Body of pancreas (tissue), 4 donors: ENCODE measurements around the gene ADAMTS7. TPM values are rescaled to one million over a fixed set of nuclear protein-coding genes. Genes with fewer than 3 reads are reported as not detected.
"Not testable (repeated sequence)": the region's sequence is repeated elsewhere in the genome, so short reads cannot be mapped to it uniquely, and the experiment has no call there.

Experiments used
- ATAC-seq: fragments of 150-250 bp; one replicate; pipeline ENCODE4 v1.9.1; 2016
- DNase-seq, 4 donors: peaks; one replicate each; pipeline ENCODE4 v3.0.0-alpha.2; 2019
- H3K27ac ChIP-seq, 4 donors: fragments of 200-600 bp; sonication (generic); 1 replicate in 3 of 4; 2 replicates in 1 of 4; pipeline versions ENCODE4 v1.5.1 to v1.6.1; 2016 to 2019; ENCODE audit warnings: mild to moderate bottlenecking in 1 of 4, mixed read lengths in 1 of 4, moderate library complexity in 1 of 4
- H3K27me3 ChIP-seq, 2 donors: fragments of 200-600 bp; sonication (generic); one replicate each; pipeline ENCODE4 v1.6.0; 2016; ENCODE audit warnings: mild to moderate bottlenecking in 1 of 2
- H3K36me3 ChIP-seq, 2 donors: fragments of 200-600 bp; sonication (generic); replicated peaks in 1 of 2; 2 replicates each; pipeline ENCODE4 v1.5.1; 2016; ENCODE audit warnings: low read depth in 2 of 2; ENCODE audit not compliant: insufficient read depth in 1 of 2
- H3K4me1 ChIP-seq: fragments of 200-600 bp; sonication (generic); one replicate; pipeline ENCODE4 v1.6.0; 2016
- H3K4me3 ChIP-seq, 2 donors: fragments of 200-600 bp; sonication (generic); 1 replicate in 1 of 2; 2 replicates in 1 of 2; pipeline ENCODE4 v1.5.1; 2016 to 2019
- H3K9me3 ChIP-seq, 3 donors: fragments of 200-600 bp; sonication (generic); 1 replicate in 2 of 3; 2 replicates in 1 of 3; pipeline ENCODE4 v1.5.1; 2016
- POLR2A ChIP-seq, 3 donors: fragments of 450-650 bp; IDR thresholded peaks; one replicate each; pipeline ENCODE4 v1.6.1; 2016; ENCODE audit warnings: antibody characterized with exemption in 3 of 3, mild to moderate bottlenecking in 2 of 3
- WGBS, 2 donors: methylation state at CpG; one replicate each; pipeline ENCODE4 v1.1.5; 2017; 5-methylcytosine and 5-hydroxymethylcytosine counted together
- intact Hi-C: fragments of 100-400 bp; cut with DNase I; formaldehyde crosslinking; loops from one replicate; pipeline ENCODE4 v1.15.1; 2023
- total RNA-seq, 2 donors: library from RNA; depleted of rRNA; stranded (reverse); fragments of >200 nt; gene quantifications; one replicate each; pipeline ENCODE4 v1.1.0, GENCODE V29; 2016
- TF ChIP-seq, protein P1 (sequence below), 7 experiments: fragments of 450-650 bp in 4 of 7; fragments of 200-600 bp in 3 of 7; sonication (generic) in 3 of 7; IDR thresholded peaks; one replicate each; pipeline ENCODE4 v1.5.1; 2016 to 2019; ENCODE audit warnings: antibody characterized with exemption in 7 of 7

ADAMTS7 gene
- total RNA-seq, 2 donors from 2014 or later: 0.33 to 2.1 TPM

- intact Hi-C loops: no loop called here
- Histone ChIP-seq H3K9me3 (no peaks in the 10 kb centered on the region), H3K36me3 (no peaks in the 10 kb centered on the region), H3K27me3 (no peaks in the 10 kb centered on the region), H3K27ac (no peak overlapping the region), H3K4me3 (no peak overlapping the region), H3K4me1 (no peaks in the 10 kb centered on the region)
- DNase-seq (no peak), ATAC-seq (no peak)
- 64 to 81% methylated on average over 4 to 6 of the region's 6 CpGs for WGBS, 2 donors
- TF ChIP-seq, protein P1, sequence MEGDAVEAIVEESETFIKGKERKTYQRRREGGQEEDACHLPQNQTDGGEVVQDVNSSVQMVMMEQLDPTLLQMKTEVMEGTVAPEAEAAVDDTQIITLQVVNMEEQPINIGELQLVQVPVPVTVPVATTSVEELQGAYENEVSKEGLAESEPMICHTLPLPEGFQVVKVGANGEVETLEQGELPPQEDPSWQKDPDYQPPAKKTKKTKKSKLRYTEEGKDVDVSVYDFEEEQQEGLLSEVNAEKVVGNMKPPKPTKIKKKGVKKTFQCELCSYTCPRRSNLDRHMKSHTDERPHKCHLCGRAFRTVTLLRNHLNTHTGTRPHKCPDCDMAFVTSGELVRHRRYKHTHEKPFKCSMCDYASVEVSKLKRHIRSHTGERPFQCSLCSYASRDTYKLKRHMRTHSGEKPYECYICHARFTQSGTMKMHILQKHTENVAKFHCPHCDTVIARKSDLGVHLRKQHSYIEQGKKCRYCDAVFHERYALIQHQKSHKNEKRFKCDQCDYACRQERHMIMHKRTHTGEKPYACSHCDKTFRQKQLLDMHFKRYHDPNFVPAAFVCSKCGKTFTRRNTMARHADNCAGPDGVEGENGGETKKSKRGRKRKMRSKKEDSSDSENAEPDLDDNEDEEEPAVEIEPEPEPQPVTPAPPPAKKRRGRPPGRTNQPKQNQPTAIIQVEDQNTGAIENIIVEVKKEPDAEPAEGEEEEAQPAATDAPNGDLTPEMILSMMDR (IDR thresholded peaks at IDR 0.05): no peak
- TF ChIP-seq POLR2A (IDR thresholded peaks at IDR 0.05): no peak
These were observed 30.6 kb upstream of the ADAMTS7 start for GRCh38 chr15:78841891-78842290.

- TF ChIP-seq, protein P1 (IDR thresholded peaks at IDR 0.05): no peak
- TF ChIP-seq POLR2A (IDR thresholded peaks at IDR 0.05): no peak
- no peak overlapping the region for H3K4me3 ChIP-seq
These were observed 30.1 kb upstream of the ADAMTS7 start for GRCh38 chr15:78841376-78841706.

DNA sequence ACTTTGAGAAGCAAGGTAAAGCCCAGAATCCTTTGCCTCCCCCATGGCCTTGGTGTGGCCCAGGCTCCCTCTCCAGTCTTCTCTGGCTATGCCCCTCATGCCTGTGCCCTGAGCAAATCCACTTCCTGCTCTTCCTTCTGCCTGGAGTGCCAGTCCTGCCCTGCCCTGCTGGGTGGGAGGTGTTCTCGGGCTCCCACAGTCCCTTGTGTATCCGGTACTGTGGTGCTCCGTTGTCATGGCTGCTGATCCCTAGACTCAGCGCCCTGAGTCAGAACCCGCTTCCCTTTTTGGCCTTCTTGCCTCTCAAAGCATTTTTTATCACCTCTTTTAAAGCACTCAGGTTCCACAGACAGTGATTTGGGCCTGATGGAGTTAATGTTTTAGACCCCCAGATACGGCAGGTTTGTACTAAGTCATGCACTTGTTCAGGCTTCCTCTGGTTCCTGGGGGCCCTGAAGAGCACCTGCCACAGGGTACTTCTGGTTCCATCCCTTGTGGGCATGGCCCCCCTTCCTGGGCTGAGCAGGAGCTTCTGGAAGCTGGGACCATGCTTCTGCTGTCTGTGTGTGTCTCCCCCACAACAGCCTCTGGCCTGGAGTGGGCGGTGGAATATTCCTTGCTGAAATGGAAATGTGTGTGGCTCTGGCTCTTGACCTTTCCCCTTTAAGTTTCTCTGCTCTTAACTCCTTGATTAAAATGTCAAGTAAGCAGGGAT lies 29.6 kb upstream of the ADAMTS7 start:
- ATAC-seq (no peak), DNase-seq (no peak)
- TF ChIP-seq, protein P1 (IDR thresholded peaks at IDR 0.05): no peak
- no peak for TF ChIP-seq POLR2A (IDR thresholded peaks at IDR 0.05)
- intact Hi-C loops: no loop called here
- H3K27me3 ChIP-seq: no peaks in the 10 kb centered on the region
- no peak overlapping the region for H3K27ac ChIP-seq
- no peaks in the 10 kb centered on the region for H3K36me3 ChIP-seq
- H3K4me3 ChIP-seq: no peak overlapping the region
- 74 to 80% methylated on average over 6 to 7 of the region's 7 CpGs for WGBS, 2 donors
- H3K9me3 ChIP-seq: no peaks in the 10 kb centered on the region
- H3K4me1 ChIP-seq: no peaks in the 10 kb centered on the region

More at GRCh38 chr15:78841376-78841706, 30.1 kb upstream of the ADAMTS7 start:
- Histone ChIP-seq H3K4me1 (no peaks in the 10 kb centered on the region), H3K36me3 (no peaks in the 10 kb centered on the region), H3K27me3 (no peaks in the 10 kb centered on the region), H3K9me3 (no peaks in the 10 kb centered on the region), H3K27ac (no peak overlapping the region)
- DNase-seq (no peak), ATAC-seq (no peak)
- 68 to 82% methylated on average over 3 of the region's 3 CpGs for WGBS, 2 donors
- intact Hi-C loops: no loop called here

- WGBS, 2 donors: 87 to 88% methylated on average over 6 of the region's 6 CpGs
These were observed 27.9 kb upstream of the ADAMTS7 start for GRCh38 chr15:78839151-78839550.

GRCh38 chr15:78838489-78838888 lies 27.2 kb upstream of the ADAMTS7 start:
- intact Hi-C loops: no loop called here
- WGBS, 2 donors: 74 to 78% methylated on average over 3 of the region's 3 CpGs
- TF ChIP-seq POLR2A (IDR thresholded peaks at IDR 0.05): no peak
- TF ChIP-seq, protein P1 (IDR thresholded peaks at IDR 0.05): no peak
- Histone ChIP-seq H3K9me3 (no peaks in the 10 kb centered on the region), H3K27ac (no peak overlapping the region), H3K4me1 (no peaks in the 10 kb centered on the region), H3K4me3 (no peak overlapping the region), H3K27me3 (no peaks in the 10 kb centered on the region), H3K36me3 (no peaks in the 10 kb centered on the region)
- ATAC-seq: peak; percentile 27
- peak in 1 of 4 donors; percentile 16 for DNase-seq

More at GRCh38 chr15:78839151-78839550, 27.9 kb upstream of the ADAMTS7 start:
- H3K27me3 ChIP-seq, DNase-seq, H3K4me1 ChIP-seq, intact Hi-C loops, H3K27ac ChIP-seq, H3K4me3 ChIP-seq, H3K9me3 ChIP-seq, H3K36me3 ChIP-seq, ATAC-seq: not testable (repeated sequence)
